ENCODE results near the gene TSPEAR. TPM values are rescaled to one million over a fixed set of nuclear protein-coding genes. Genes with fewer than 3 reads are reported as not detected.

Gene TSPEAR
- total RNA-seq, 4 donors from 2014 or later, result under 0.01 to 0.23 TPM; not detected in 2

GRCh38 chr21:44758141-44758561 is 46.8 kb upstream of the TSPEAR start:
- Histone ChIP-seq H3K4me3 (no peak overlapping the region), H3K36me3 (no peaks in the 10 kb centered on the region), H3K27ac (replicated peaks in 1 of 4) (no peak overlapping the region), H3K27me3 (peaks cover 0 to 4% (median 0%) of the 10 kb centered on the region in 4 donors), H3K4me1 (no peaks in the 10 kb centered on the region), H3K9me3 (peaks cover 0 to 5% (median 0%) of the 10 kb centered on the region in 4 donors)
- 91% methylated on average over 4 of the region's 8 CpGs for WGBS
- TF ChIP-seq EP300 (IDR thresholded peaks at IDR 0.05) (no peak), POLR2AphosphoS5 (IDR thresholded peaks at IDR 0.05) (no peak), POLR2A (IDR thresholded peaks at IDR 0.05; ENCODE audit: low read depth) (no peak)
- TF ChIP-seq, protein P1, sequence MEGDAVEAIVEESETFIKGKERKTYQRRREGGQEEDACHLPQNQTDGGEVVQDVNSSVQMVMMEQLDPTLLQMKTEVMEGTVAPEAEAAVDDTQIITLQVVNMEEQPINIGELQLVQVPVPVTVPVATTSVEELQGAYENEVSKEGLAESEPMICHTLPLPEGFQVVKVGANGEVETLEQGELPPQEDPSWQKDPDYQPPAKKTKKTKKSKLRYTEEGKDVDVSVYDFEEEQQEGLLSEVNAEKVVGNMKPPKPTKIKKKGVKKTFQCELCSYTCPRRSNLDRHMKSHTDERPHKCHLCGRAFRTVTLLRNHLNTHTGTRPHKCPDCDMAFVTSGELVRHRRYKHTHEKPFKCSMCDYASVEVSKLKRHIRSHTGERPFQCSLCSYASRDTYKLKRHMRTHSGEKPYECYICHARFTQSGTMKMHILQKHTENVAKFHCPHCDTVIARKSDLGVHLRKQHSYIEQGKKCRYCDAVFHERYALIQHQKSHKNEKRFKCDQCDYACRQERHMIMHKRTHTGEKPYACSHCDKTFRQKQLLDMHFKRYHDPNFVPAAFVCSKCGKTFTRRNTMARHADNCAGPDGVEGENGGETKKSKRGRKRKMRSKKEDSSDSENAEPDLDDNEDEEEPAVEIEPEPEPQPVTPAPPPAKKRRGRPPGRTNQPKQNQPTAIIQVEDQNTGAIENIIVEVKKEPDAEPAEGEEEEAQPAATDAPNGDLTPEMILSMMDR (IDR thresholded peaks at IDR 0.05), result no peak
- intact Hi-C loops (cut with DNase I), result no loop called here
- DNase-seq (ENCODE audit: extremely low spot score), result no peak

GRCh38 chr21:44757731-44758130 is 46.4 kb upstream of the TSPEAR start:
- TF ChIP-seq, protein P1 (IDR thresholded peaks at IDR 0.05), result no peak
- TF ChIP-seq POLR2AphosphoS5 (IDR thresholded peaks at IDR 0.05) (no peak), EP300 (IDR thresholded peaks at IDR 0.05) (no peak), POLR2A (IDR thresholded peaks at IDR 0.05; ENCODE audit: low read depth) (no peak)
- Histone ChIP-seq H3K4me1 (no peaks in the 10 kb centered on the region), H3K36me3 (no peaks in the 10 kb centered on the region), H3K4me3 (no peak overlapping the region), H3K27ac (replicated peaks in 1 of 4) (no peak overlapping the region), H3K27me3 (peaks cover 0 to 5% (median 0%) of the 10 kb centered on the region in 4 donors), H3K9me3 (peaks cover 0 to 5% (median 0%) of the 10 kb centered on the region in 4 donors)
- intact Hi-C loops (cut with DNase I), result no loop called here
- no peak for DNase-seq (ENCODE audit: extremely low spot score)
- WGBS, result 85% methylated on average over 5 of the region's 6 CpGs

- Histone ChIP-seq H3K27me3 (peaks cover 0 to 16% (median 0%) of the 10 kb centered on the region in 4 donors), H3K36me3 (no peaks in the 10 kb centered on the region), H3K9me3 (peaks cover 0 to 5% (median 0%) of the 10 kb centered on the region in 4 donors), H3K4me3 (no peak overlapping the region), H3K4me1 (no peaks in the 10 kb centered on the region), H3K27ac (replicated peaks in 1 of 4) (no peak overlapping the region)
- intact Hi-C loops (cut with DNase I), result no loop called here
- WGBS, result 87% methylated on average over 23 of the region's 23 CpGs
- no peak for DNase-seq (ENCODE audit: extremely low spot score)
- TF ChIP-seq POLR2A (IDR thresholded peaks at IDR 0.05; ENCODE audit: low read depth), result no peak
- TF ChIP-seq, protein P1 (IDR thresholded peaks at IDR 0.05), result no peak
- no peak for TF ChIP-seq POLR2AphosphoS5 (IDR thresholded peaks at IDR 0.05)
- TF ChIP-seq EP300 (IDR thresholded peaks at IDR 0.05), result no peak
These were observed 45.2 kb upstream of the TSPEAR start for GRCh38 chr21:44756423-44757185.

GRCh38 chr21:44755227-44755626 is 43.9 kb upstream of the TSPEAR start:
- Histone ChIP-seq H3K36me3 (no peaks in the 10 kb centered on the region), H3K4me1 (no peaks in the 10 kb centered on the region), H3K4me3 (no peak overlapping the region), H3K9me3 (peaks cover 0 to 5% (median 0%) of the 10 kb centered on the region in 4 donors), H3K27me3 (peaks cover 0 to 29% (median under 1%) of the 10 kb centered on the region in 4 donors), H3K27ac (replicated peaks in 1 of 4) (no peak overlapping the region)
- WGBS, result 77% methylated on average over 5 of the region's 5 CpGs
- intact Hi-C loops (cut with DNase I), result no loop called here
- no peak for DNase-seq (ENCODE audit: extremely low spot score)
- no peak for TF ChIP-seq EP300 (IDR thresholded peaks at IDR 0.05)
- TF ChIP-seq POLR2A (IDR thresholded peaks at IDR 0.05; ENCODE audit: low read depth), result no peak
- TF ChIP-seq, protein P1 (IDR thresholded peaks at IDR 0.05), result no peak
- TF ChIP-seq POLR2AphosphoS5 (IDR thresholded peaks at IDR 0.05), result no peak
